HCT116 (cell line): Measurements from ENCODE around the gene TMOD3.

Experiments
- CTCF ChIP-seq, 3 experiments: fragments of 200-600 bp in 1 of 3; sonication (generic) in 1 of 3; IDR thresholded peaks in 2 of 3; conservative IDR thresholded peaks in 1 of 3; 2 replicates each; pipeline ENCODE4 v1.5.1; 2012 to 2017; ENCODE audit warnings: low read depth in 2 of 3, low read length in 2 of 3, antibody characterized with exemption in 1 of 3, borderline replicate concordance in 1 of 3, control low read depth in 1 of 3, mild to moderate bottlenecking in 1 of 3, mixed read lengths in 1 of 3, mixed run types in 1 of 3, moderate library complexity in 1 of 3; ENCODE audit not compliant: insufficient read depth in 1 of 3
- EZH2 ChIP-seq: fragments of 200-600 bp; sonication (generic); IDR thresholded peaks from 2 replicates; pipeline ENCODE4 v1.6.1; 2017; ENCODE audit warnings: antibody characterized with exemption, mixed run types
- POLR2A ChIP-seq: IDR thresholded peaks from 2 replicates; pipeline ENCODE4 v1.7.0; 2011; ENCODE audit warnings: borderline replicate concordance; ENCODE audit not compliant: insufficient read depth, insufficient read length; ENCODE audit errors: extremely low read depth
- POLR2AphosphoS5 ChIP-seq: IDR thresholded peaks from 2 replicates; pipeline ENCODE4 v1.6.1; 2011; ENCODE audit warnings: mild to moderate bottlenecking, low read depth, low read length, moderate library complexity
- RAD21 ChIP-seq: IDR thresholded peaks from 2 replicates; pipeline ENCODE4 v1.6.1; 2012; ENCODE audit warnings: low read depth, mild to moderate bottlenecking
- REST ChIP-seq: IDR thresholded peaks from 2 replicates; pipeline ENCODE4 v1.6.1; 2012; ENCODE audit warnings: low read depth
- SIN3A ChIP-seq: IDR thresholded peaks from 2 replicates; pipeline ENCODE4 v1.6.1; 2012; ENCODE audit warnings: low read depth
- SRF ChIP-seq: IDR thresholded peaks from 2 replicates; pipeline ENCODE4 v1.6.1; 2012; ENCODE audit warnings: low read depth
- TCF7L2 ChIP-seq: IDR thresholded peaks from 2 replicates; pipeline ENCODE4 v1.7.0; 2011; ENCODE audit warnings: borderline replicate concordance, inconsistent platforms; ENCODE audit not compliant: insufficient read depth, insufficient read length; ENCODE audit errors: extremely low read depth
- YY1 ChIP-seq: IDR thresholded peaks from 2 replicates; pipeline ENCODE4 v1.6.1; 2011; ENCODE audit warnings: low read length, low read depth, moderate library complexity, mild to moderate bottlenecking; ENCODE audit not compliant: insufficient replicate concordance; ENCODE audit errors: extremely low read depth
- ZNF274 ChIP-seq: fragments of 200-500 bp; sonication (Bioruptor generic); IDR thresholded peaks from 2 replicates; pipeline ENCODE4 v1.6.1; 2014; ENCODE audit warnings: mild to moderate bottlenecking, low read depth, low read length, inconsistent platforms

GRCh38 chr15:51853998-51854397 is 24.5 kb downstream of the TMOD3 start:
- TF ChIP-seq REST (no peak), RAD21 (no peak), POLR2AphosphoS5 (no peak), CTCF (IDR thresholded peaks at IDR 0.05 in 2 of 3, conservative IDR thresholded peaks at IDR 0.05 in 1 of 3; ENCODE audit: borderline replicate concordance in 1 of 3, insufficient read depth in 1 of 3, low read depth in 2 of 3, low read length in 2 of 3) (no peak), ZNF274 (no peak), POLR2A (no peak), YY1 (no peak), SIN3A (no peak), TCF7L2 (no peak), SRF (no peak), EZH2 (no peak)
